ENCODE measurements around the gene DUSP8.
"Not testable (repeated sequence)": the region's sequence is repeated elsewhere in the genome, so short reads cannot be mapped to it uniquely, and the experiment has no call there.

DUSP8 gene

GRCh38 chr11:1581976-1582375, 9.9 kb upstream of the DUSP8 start:
- H3K9ac ChIP-seq (ENCODE audit: low read depth, low read length, poor library complexity), result no peak overlapping the region
- no peak overlapping the region for H2BK15ac ChIP-seq (ENCODE audit: low read length)
- no peaks in the 10 kb centered on the region for H3K79me1 ChIP-seq (ENCODE audit: low read depth, low read length)
- no peak overlapping the region for H2BK12ac ChIP-seq (ENCODE audit: low read length)
- H3K4me1 ChIP-seq (ENCODE audit: control insufficient read depth in 2 of 2, insufficient read depth in 1 of 2, low read depth in 1 of 2, low read length in 2 of 2), result no peaks in the 10 kb centered on the region
- H3K4ac ChIP-seq (ENCODE audit: low read length), result no peak overlapping the region
- H3K23ac ChIP-seq (ENCODE audit: low read depth, low read length, poor library complexity), result no peak overlapping the region
- WGBS, 2 donors (ENCODE audit: extremely low coverage in 2 of 2, insufficient read length in 2 of 2, insufficient replicate concordance in 1 of 2), result no CpG with 5 or more reads among the region's 9 CpGs
- H3K36me3 ChIP-seq (replicated peaks in 1 of 2; ENCODE audit: control insufficient read depth in 2 of 2, insufficient read depth in 2 of 2, low read length in 2 of 2), result no peaks in the 10 kb centered on the region
- H3K27ac ChIP-seq (replicated peaks; ENCODE audit: low read length), result no peak overlapping the region
- no peak overlapping the region for H2AK5ac ChIP-seq (ENCODE audit: low read depth, low read length)
- H3K4me2 ChIP-seq (ENCODE audit: insufficient read depth, low read length, poor library complexity, severe bottlenecking), result no peak overlapping the region
- H4K8ac ChIP-seq (ENCODE audit: low read depth, low read length), result no peak overlapping the region
- peaks cover 0 to 3% (median 0%) of the 10 kb centered on the region in 3 experiments for H3K27me3 ChIP-seq (ENCODE audit: control insufficient read depth in 3 of 3, insufficient read depth in 3 of 3, low read depth in 1 of 3, low read length in 3 of 3)
- no peak overlapping the region for H3K14ac ChIP-seq (ENCODE audit: low read length)
- no peak overlapping the region for H3K18ac ChIP-seq (ENCODE audit: low read length)
- H4K91ac ChIP-seq (ENCODE audit: low read depth, low read length, poor library complexity), result no peak overlapping the region
- H3K9me3 ChIP-seq (replicated peaks in 1 of 2; ENCODE audit: control insufficient read depth in 2 of 2, insufficient read depth in 1 of 2, low read depth in 1 of 2, low read length in 2 of 2), result peaks cover 4 to 9% of the 10 kb centered on the region in 2 donors
- H2BK120ac ChIP-seq (ENCODE audit: low read depth, low read length), result no peak overlapping the region
- no peak overlapping the region for H2AFZ ChIP-seq (ENCODE audit: low read length)
- H2BK5ac ChIP-seq (ENCODE audit: low read length), result no peak overlapping the region
- no peak overlapping the region for H3K4me3 ChIP-seq (ENCODE audit: low read length in 2 of 2)
- no peak for DNase-seq (ENCODE audit: low spot score)

- no peak overlapping the region for H3K4ac ChIP-seq (ENCODE audit: low read length)
- H3K18ac ChIP-seq (ENCODE audit: low read length), result no peak overlapping the region
- DNase-seq (ENCODE audit: low spot score), result no peak
- peaks cover 4 to 9% of the 10 kb centered on the region in 2 donors for H3K9me3 ChIP-seq (replicated peaks in 1 of 2; ENCODE audit: control insufficient read depth in 2 of 2, insufficient read depth in 1 of 2, low read depth in 1 of 2, low read length in 2 of 2)
- H2BK15ac ChIP-seq (ENCODE audit: low read length), result no peak overlapping the region
- no peak overlapping the region for H4K8ac ChIP-seq (ENCODE audit: low read depth, low read length)
- peaks cover 18 to 28% (median 20%) of the 10 kb centered on the region in 3 experiments for H3K27me3 ChIP-seq (ENCODE audit: control insufficient read depth in 3 of 3, insufficient read depth in 3 of 3, low read depth in 1 of 3, low read length in 3 of 3)
- no peak overlapping the region for H2BK12ac ChIP-seq (ENCODE audit: low read length)
- peaks cover 3 to 5% of the 10 kb centered on the region in 2 donors for H3K4me1 ChIP-seq (ENCODE audit: control insufficient read depth in 2 of 2, insufficient read depth in 1 of 2, low read depth in 1 of 2, low read length in 2 of 2)
- no peak overlapping the region for H2BK5ac ChIP-seq (ENCODE audit: low read length)
- no peak overlapping the region for H2AFZ ChIP-seq (ENCODE audit: low read length)
- no peaks in the 10 kb centered on the region for H3K79me1 ChIP-seq (ENCODE audit: low read depth, low read length)
- no peak overlapping the region for H3K14ac ChIP-seq (ENCODE audit: low read length)
- H3K4me2 ChIP-seq (ENCODE audit: insufficient read depth, low read length, poor library complexity, severe bottlenecking), result no peak overlapping the region
- no peak overlapping the region for H4K91ac ChIP-seq (ENCODE audit: low read depth, low read length, poor library complexity)
- no peak overlapping the region for H3K23ac ChIP-seq (ENCODE audit: low read depth, low read length, poor library complexity)
- no peak overlapping the region for H3K9ac ChIP-seq (ENCODE audit: low read depth, low read length, poor library complexity)
- no CpG with 5 or more reads among the region's 6 CpGs for WGBS, 2 donors (ENCODE audit: extremely low coverage in 2 of 2, insufficient read length in 2 of 2, insufficient replicate concordance in 1 of 2)
- H3K4me3 ChIP-seq (ENCODE audit: low read length in 2 of 2), result no peak overlapping the region
- no peak overlapping the region for H2AK5ac ChIP-seq (ENCODE audit: low read depth, low read length)
- no peak overlapping the region for H3K27ac ChIP-seq (replicated peaks; ENCODE audit: low read length)
- no peaks in the 10 kb centered on the region for H3K36me3 ChIP-seq (replicated peaks in 1 of 2; ENCODE audit: control insufficient read depth in 2 of 2, insufficient read depth in 2 of 2, low read length in 2 of 2)
- no peak overlapping the region for H2BK120ac ChIP-seq (ENCODE audit: low read depth, low read length)
Observed at GRCh38 chr11:1576825-1577224, 4.8 kb upstream of the DUSP8 start.

GRCh38 chr11:1575756-1576155, 3.7 kb upstream of the DUSP8 start:
- no CpG with 5 or more reads among the region's 16 CpGs for WGBS, 2 donors (ENCODE audit: extremely low coverage in 2 of 2, insufficient read length in 2 of 2, insufficient replicate concordance in 1 of 2)
- not testable (repeated sequence) for H3K4ac ChIP-seq (ENCODE audit: low read length)
- peaks cover 20 to 32% (median 26%) of the 10 kb centered on the region in 3 experiments for H3K27me3 ChIP-seq (ENCODE audit: control insufficient read depth in 3 of 3, insufficient read depth in 3 of 3, low read depth in 1 of 3, low read length in 3 of 3)

GRCh38 chr11:1574933-1575242, 2.8 kb upstream of the DUSP8 start:
- H3K18ac ChIP-seq (ENCODE audit: low read length), result no peak overlapping the region
- no peak overlapping the region for H4K91ac ChIP-seq (ENCODE audit: low read depth, low read length, poor library complexity)
- H2AFZ ChIP-seq (ENCODE audit: low read length), result no peak overlapping the region
- H2BK12ac ChIP-seq (ENCODE audit: low read length), result no peak overlapping the region
- H3K14ac ChIP-seq (ENCODE audit: low read length), result no peak overlapping the region
- H3K9ac ChIP-seq (ENCODE audit: low read depth, low read length, poor library complexity), result no peak overlapping the region
- DNase-seq (ENCODE audit: low spot score), result no peak
- peaks cover 20 to 35% (median 32%) of the 10 kb centered on the region in 3 experiments for H3K27me3 ChIP-seq (ENCODE audit: control insufficient read depth in 3 of 3, insufficient read depth in 3 of 3, low read depth in 1 of 3, low read length in 3 of 3)
- no peak overlapping the region for H3K4ac ChIP-seq (ENCODE audit: low read length)
- peaks cover 7 to 9% of the 10 kb centered on the region in 2 donors for H3K4me1 ChIP-seq (ENCODE audit: control insufficient read depth in 2 of 2, insufficient read depth in 1 of 2, low read depth in 1 of 2, low read length in 2 of 2)
- no peak overlapping the region for H2BK15ac ChIP-seq (ENCODE audit: low read length)
- H3K36me3 ChIP-seq (replicated peaks in 1 of 2; ENCODE audit: control insufficient read depth in 2 of 2, insufficient read depth in 2 of 2, low read length in 2 of 2), result no peaks in the 10 kb centered on the region
- WGBS, 2 donors (ENCODE audit: extremely low coverage in 2 of 2, insufficient read length in 2 of 2, insufficient replicate concordance in 1 of 2), result no CpG with 5 or more reads among the region's 7 CpGs
- H2AK5ac ChIP-seq (ENCODE audit: low read depth, low read length), result no peak overlapping the region
- no peak overlapping the region for H3K4me3 ChIP-seq (ENCODE audit: low read length in 2 of 2)
- H2BK120ac ChIP-seq (ENCODE audit: low read depth, low read length), result no peak overlapping the region
- H2BK5ac ChIP-seq (ENCODE audit: low read length), result no peak overlapping the region
- no peak overlapping the region for H3K23ac ChIP-seq (ENCODE audit: low read depth, low read length, poor library complexity)
- H3K79me1 ChIP-seq (ENCODE audit: low read depth, low read length), result peaks cover 2% of the 10 kb centered on the region
- H3K27ac ChIP-seq (replicated peaks; ENCODE audit: low read length), result no peak overlapping the region
- no peak overlapping the region for H3K4me2 ChIP-seq (ENCODE audit: insufficient read depth, low read length, poor library complexity, severe bottlenecking)
- H4K8ac ChIP-seq (ENCODE audit: low read depth, low read length), result no peak overlapping the region
- peaks cover 4 to 9% of the 10 kb centered on the region in 2 donors for H3K9me3 ChIP-seq (replicated peaks in 1 of 2; ENCODE audit: control insufficient read depth in 2 of 2, insufficient read depth in 1 of 2, low read depth in 1 of 2, low read length in 2 of 2)

More at GRCh38 chr11:1575756-1576155, 3.7 kb upstream of the DUSP8 start:
- not testable (repeated sequence) for H4K8ac ChIP-seq (ENCODE audit: low read depth, low read length); H3K27ac ChIP-seq (replicated peaks; ENCODE audit: low read length); H2AFZ ChIP-seq (ENCODE audit: low read length); H2BK12ac ChIP-seq (ENCODE audit: low read length); H3K4me2 ChIP-seq (ENCODE audit: insufficient read depth, low read length, poor library complexity, severe bottlenecking); H3K4me3 ChIP-seq (ENCODE audit: low read length in 2 of 2); H3K9me3 ChIP-seq (replicated peaks in 1 of 2; ENCODE audit: control insufficient read depth in 2 of 2, insufficient read depth in 1 of 2, low read depth in 1 of 2, low read length in 2 of 2); H2AK5ac ChIP-seq (ENCODE audit: low read depth, low read length); H3K23ac ChIP-seq (ENCODE audit: low read depth, low read length, poor library complexity); H4K91ac ChIP-seq (ENCODE audit: low read depth, low read length, poor library complexity); H3K79me1 ChIP-seq (ENCODE audit: low read depth, low read length); DNase-seq (ENCODE audit: low spot score); H2BK120ac ChIP-seq (ENCODE audit: low read depth, low read length); H3K4me1 ChIP-seq (ENCODE audit: control insufficient read depth in 2 of 2, insufficient read depth in 1 of 2, low read depth in 1 of 2, low read length in 2 of 2); H3K9ac ChIP-seq (ENCODE audit: low read depth, low read length, poor library complexity); H2BK15ac ChIP-seq (ENCODE audit: low read length); H2BK5ac ChIP-seq (ENCODE audit: low read length); H3K14ac ChIP-seq (ENCODE audit: low read length); H3K18ac ChIP-seq (ENCODE audit: low read length); H3K36me3 ChIP-seq (replicated peaks in 1 of 2; ENCODE audit: control insufficient read depth in 2 of 2, insufficient read depth in 2 of 2, low read length in 2 of 2)
